Inflammatory macrophage treated with lipopolysaccharide for 1 hour (primary cell): ENCODE results near the gene DYRK3.
A peak's percentile ranks its signal among the peaks of the same experiment; 100 is the strongest.
"Not testable (repeated sequence)": the region's sequence is repeated elsewhere in the genome, so short reads cannot be mapped to it uniquely, and the experiment has no call there.

Experiments
- DNase-seq, 2 donors: peaks; one replicate each; pipeline ENCODE4 v3.0.0-alpha.2; 2020 to 2022

The DYRK3 gene

DNA sequence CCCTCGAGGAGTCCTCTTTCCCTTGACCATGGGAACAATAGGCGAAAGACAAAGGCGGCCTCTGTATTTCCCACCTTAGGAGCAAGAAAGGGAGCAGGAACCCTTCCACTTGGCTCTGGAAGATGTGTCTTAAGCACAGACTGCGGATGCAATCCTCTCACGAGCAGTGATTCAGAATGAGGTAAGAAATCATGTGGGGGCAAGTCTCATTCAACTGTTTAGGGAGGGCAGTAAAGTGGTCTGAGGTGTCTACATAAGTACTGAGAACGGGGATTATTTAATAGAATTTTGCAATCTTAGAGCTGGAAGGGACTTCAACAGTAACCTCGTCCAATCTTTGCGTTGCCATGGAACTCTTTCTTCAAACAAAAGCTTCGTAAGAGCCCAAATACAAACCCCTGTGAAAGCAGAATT is 1.6 kb upstream of the DYRK3 start:
- DNase-seq = peak; percentile 48 to 81

DNA sequence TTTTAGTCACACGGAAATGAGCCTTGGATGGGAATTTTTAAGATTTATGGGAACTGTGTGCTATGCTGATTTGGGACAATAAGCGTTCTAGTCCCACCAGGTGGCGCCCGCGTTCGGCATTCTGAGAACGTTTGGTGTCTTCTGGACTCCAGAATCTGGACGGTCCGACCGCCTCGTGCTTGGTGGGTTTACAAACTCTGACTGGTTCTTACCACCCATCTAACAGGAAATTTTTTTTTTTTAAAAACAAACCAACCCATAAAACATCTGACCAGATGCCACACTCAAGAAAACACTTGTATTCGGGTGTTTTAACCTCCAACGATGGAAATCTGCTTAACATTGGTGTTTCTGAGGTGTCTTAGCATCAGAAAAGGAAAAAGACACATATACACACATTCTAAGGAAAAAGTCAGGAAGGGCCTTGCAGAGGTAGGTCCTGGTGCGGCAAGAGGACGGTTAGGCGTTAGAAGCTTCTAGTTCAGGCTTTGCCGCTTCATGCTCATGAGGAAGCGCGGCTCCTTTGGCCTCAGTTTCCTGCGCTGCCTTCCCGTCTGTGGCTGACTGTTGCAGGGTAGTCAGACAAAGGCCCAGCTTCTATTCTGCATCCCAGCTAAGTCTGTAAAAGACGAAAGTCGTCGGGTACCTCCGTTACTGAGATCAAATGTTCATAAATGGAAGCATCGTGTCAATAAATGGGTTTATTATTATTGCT is 814 bp upstream of the DYRK3 start:
- peak; percentile 95 to 99 for DNase-seq

DNA sequence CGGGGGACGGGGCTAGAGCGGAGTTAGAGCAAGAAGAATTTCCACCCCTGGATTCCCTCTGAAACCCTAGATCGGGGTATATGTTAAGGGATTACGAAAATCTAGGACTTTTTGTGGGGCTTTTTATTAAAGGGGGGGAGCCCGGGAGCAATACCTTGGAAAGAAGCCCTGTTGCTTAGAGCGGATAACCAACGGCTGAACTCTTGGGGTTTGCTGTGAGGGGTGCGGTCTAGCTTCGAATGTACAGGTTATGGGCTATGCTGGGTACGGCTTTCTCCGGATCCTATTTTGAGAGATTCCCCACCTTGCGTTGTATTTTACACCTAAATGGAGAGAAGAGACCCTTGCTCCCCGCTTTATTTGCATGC is 626 bp downstream of the DYRK3 start:
- DNase-seq = peak; percentile 17 to 56

DNA sequence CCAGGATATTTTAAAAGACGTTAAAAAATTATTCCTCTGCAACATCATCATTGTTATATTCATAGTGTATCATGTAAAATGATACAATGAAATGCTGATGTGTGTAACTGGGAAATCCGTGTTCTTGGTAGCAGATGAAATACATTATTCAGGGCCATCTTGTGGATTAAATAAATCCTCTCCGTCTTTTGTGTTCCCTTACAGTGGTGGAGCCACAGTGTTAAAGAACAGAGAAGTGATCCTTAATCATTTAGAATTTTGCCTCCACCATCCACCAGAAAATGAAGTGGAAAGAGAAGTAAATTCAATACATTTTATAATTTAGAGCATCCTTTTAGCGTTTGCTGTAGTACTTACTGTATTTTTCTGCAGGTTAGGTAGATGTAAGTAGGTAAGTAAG is 1.3 kb downstream of the DYRK3 start:
- no peak for DNase-seq

DNA sequence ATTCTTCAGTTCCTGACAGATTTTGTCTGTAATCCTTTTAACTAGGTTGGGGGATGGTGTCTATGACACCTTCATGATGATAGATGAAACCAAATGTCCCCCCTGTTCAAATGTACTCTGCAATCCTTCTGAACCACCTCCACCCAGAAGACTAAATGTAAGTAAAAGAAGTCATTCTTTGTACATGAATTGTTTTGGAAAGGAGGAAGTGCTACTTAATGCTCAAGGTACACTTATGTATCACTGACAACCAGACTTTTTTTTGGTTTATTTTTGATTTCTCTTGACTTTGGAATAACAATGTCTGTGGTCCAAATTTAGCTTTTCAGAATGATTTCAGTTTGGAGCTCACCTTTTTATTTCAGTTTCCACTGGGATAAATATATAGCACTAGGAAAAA is 2.3 kb downstream of the DYRK3 start:
- no peak for DNase-seq

- DNase-seq = not testable (repeated sequence)
Observed at GRCh38 chr1:206642074-206642473, 6.7 kb downstream of the DYRK3 start.

- DNase-seq = no peak
Observed at GRCh38 chr1:206643118-206643698, 7.9 kb downstream of the DYRK3 start.

- no peak for DNase-seq
Observed at GRCh38 chr1:206646504-206646903, 11.2 kb downstream of the DYRK3 start.

- no peak for DNase-seq
Observed at GRCh38 chr1:206647224-206647623, 11.9 kb downstream of the DYRK3 start.

DNA sequence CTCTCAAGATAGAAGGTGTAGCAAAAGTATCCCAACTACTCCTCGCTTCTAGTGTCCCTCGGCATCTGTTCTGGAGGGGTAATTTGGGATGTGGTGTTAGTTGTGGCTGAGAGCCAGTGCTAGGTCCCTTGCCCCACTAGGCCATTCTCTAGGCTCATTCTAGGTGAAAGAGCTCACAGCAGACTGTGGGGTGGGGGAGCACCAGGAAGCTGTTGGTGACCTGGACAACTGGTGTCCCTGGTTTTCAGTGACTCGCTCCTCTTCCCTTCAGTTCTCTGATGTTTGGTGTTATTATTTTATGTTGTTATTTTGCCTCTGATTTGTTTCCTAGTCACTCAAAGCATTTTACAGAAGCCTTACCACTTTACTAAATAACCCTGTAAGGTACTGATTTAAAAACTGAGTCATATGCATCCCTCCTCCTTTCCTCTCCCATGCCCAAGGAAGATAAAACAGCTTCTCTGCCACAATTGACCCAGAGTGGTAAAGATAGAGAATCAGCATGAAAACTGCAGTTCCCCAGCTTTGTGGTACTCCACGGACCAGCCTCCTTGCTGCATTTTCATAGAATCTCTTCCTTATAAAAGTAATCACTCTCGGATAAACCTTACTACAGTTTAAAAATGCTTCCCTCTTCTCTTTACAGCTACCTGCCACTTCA is 14.1 kb downstream of the DYRK3 start:
- DNase-seq = no peak

- no peak for DNase-seq
Observed at GRCh38 chr1:206651014-206651413, 15.7 kb downstream of the DYRK3 start.

GRCh38 chr1:206651958-206652890 is 16.9 kb downstream of the DYRK3 start:
- DNase-seq = no peak

- no peak for DNase-seq
Observed at GRCh38 chr1:206653715-206654459, 18.6 kb downstream of the DYRK3 start.

- peak; percentile 15 to 66 for DNase-seq
Observed at GRCh38 chr1:206654828-206655227, 19.5 kb downstream of the DYRK3 start.

DNA sequence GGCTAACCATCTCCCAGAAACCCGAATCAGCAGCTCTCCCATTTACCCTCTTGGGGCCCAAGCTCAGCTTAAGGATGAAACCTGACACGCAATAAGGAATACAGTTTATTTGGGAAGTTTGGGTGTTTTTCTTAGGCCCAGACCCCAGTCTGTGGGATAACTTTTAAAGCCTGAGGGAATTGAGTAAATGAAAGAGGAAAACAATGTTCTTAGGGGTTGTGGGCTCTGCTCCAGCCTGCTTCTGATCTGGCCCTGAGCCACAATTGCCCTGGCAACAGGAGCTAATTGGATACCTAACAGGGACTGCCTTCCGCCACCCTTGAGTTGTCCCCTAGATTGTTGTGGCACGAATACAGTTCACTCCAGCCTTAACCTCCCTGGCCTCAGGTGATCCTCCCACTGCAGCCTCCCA is 20.1 kb downstream of the DYRK3 start:
- no peak for DNase-seq

- no peak for DNase-seq
Observed at GRCh38 chr1:206656936-206657335, 21.6 kb downstream of the DYRK3 start.

DNA sequence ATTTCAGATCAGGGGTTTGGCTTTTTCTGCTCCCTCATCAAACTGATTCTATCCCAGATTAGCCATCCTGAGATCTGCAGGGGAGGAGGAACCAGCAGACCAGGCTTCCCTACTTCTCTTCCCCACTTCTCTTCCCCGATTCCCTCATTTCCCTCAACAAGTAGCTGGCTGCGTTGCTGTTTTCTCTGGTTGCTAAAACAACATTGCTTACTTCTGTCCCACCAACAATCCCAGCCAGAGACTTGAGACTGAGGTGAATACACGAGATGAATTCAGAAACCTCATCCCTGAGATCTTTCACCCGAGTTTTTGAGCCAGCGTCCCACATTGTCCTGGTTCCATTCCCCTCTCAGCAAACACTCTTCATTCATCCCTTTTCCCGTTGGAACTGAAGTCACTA is 22.4 kb downstream of the DYRK3 start:
- no peak for DNase-seq

DNA sequence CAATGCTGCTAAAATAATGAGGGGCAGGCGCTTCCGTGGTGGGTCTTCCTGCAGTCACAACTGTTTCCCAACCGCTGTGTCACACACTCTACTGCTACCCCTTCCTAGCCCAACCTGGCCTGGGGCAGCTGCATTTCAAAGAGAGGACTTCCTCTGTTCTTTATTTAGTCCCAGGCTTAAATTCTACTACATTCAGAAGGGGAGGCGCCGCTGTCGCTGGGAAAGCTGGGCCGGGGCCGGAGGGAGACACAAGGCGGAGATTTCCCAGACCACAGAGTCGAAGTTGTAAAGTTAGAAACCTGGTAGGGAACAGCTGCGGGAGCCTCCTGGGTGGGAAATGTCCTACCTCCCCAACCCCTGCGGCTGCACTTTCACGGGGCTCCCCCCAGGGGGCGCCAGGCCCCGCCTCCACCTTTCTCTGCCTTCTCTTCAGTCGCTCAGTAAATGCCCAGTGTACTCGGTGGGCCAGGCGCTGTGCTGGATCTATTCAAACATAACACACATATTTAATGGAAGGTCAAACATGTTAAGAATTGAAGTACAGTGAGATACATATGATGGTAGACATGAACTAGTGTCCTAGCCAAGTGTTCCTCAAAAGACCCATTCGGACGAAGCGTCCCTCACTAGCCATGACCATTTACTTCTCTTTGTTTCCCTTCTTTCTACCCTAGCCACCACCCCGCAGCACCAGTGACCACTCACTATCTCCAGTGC is 23.1 kb downstream of the DYRK3 start:
- DNase-seq = peak in 1 of 2 donors; percentile 49

DNA sequence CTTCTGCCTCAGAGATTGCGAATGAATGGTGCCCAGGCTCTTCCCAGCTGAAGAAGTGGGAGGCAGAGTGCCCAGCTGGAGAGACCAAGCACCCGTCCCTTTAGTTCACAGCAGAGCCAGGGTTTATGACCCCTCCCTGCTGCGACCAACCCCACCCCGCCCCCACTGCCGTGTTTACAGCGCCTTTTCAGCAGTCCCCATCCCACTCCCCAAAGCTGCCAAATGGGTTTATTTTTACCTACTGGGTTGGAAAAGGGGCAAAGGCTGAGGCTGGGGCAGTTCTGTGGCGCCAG is 23.6 kb downstream of the DYRK3 start:
- DNase-seq = no peak

- no peak for DNase-seq
Observed at GRCh38 chr1:206660136-206660535, 24.8 kb downstream of the DYRK3 start.

- no peak for DNase-seq
Observed at GRCh38 chr1:206661161-206661820, 26.0 kb downstream of the DYRK3 start.
